Adrenal gland (tissue), 12 donors: ENCODE results near the gene VAC14. TPM values are rescaled to one million over a fixed set of nuclear protein-coding genes. Genes with fewer than 3 reads are reported as not detected.

Experiments used
- DNase-seq, 7 donors: peaks; one replicate each; pipeline ENCODE4 v3.0.0-alpha.2; 2019 to 2020
- H3K27ac ChIP-seq, 5 donors: fragments of 200-600 bp; sonication (generic) in 4 of 5; 1 replicate in 3 of 5; 2 replicates in 2 of 5; pipeline versions ENCODE4 v1.5.1 to v1.8.0; 2016 to 2020; ENCODE audit warnings: mild to moderate bottlenecking in 1 of 5
- H3K27me3 ChIP-seq: fragments of 200-600 bp; 2 replicates; pipeline ENCODE4 v1.8.0; 2021
- H3K36me3 ChIP-seq, 2 donors: fragments of 200-600 bp; replicated peaks in 1 of 2; 1 replicate in 1 of 2; 2 replicates in 1 of 2; pipeline versions ENCODE4 v1.5.1 to v1.8.0; 2018 to 2022
- H3K4me1 ChIP-seq, 2 donors: fragments of 200-600 bp; replicated peaks in 1 of 2; 1 replicate in 1 of 2; 2 replicates in 1 of 2; pipeline versions ENCODE4 v1.5.1 to v1.8.0; 2018 to 2021
- H3K4me3 ChIP-seq, 4 donors: fragments of 200-600 bp; sonication (generic) in 3 of 4; one replicate each; pipeline ENCODE4 v1.5.1; 2016 to 2018
- H3K9me3 ChIP-seq, 3 donors: fragments of 200-600 bp; sonication (generic) in 1 of 3; replicated peaks in 1 of 3; 1 replicate in 2 of 3; 2 replicates in 1 of 3; pipeline versions ENCODE4 v1.5.1 to v1.8.0; 2016 to 2021
- CTCF ChIP-seq, 6 experiments: fragments of 450-650 bp in 4 of 6; fragments of 200-600 bp in 2 of 6; sonication (generic) in 1 of 6; IDR thresholded peaks; 1 replicate in 5 of 6; 2 replicates in 1 of 6; pipeline versions ENCODE4 v1.5.1 to v1.8.0; 2016 to 2021; ENCODE audit warnings: antibody characterized with exemption in 6 of 6, mild to moderate bottlenecking in 2 of 6, moderate library complexity in 1 of 6
- POLR2A ChIP-seq, 2 donors: fragments of 450-650 bp; IDR thresholded peaks; one replicate each; pipeline ENCODE4 v1.6.1; 2017; ENCODE audit warnings: antibody characterized with exemption in 2 of 2, mild to moderate bottlenecking in 2 of 2, moderate library complexity in 1 of 2
- WGBS, 4 donors: extraction: QIAGEN DNeasy Blood & Tissue Kit in 2 of 4; methylation state at CpG; one replicate each; pipeline versions ENCODE4 v1.1.5 to v1.1.7; 2013 to 2017; 5-methylcytosine and 5-hydroxymethylcytosine counted together
- intact Hi-C, 2 donors: fragments of 100-400 bp; cut with DNase I; formaldehyde crosslinking; loops; one replicate each; pipeline versions ENCODE4 v1.14.1 to v1.15.0; 2022 to 2023
- polyA plus RNA-seq, 3 donors: library from polyadenylated mRNA; stranded (reverse); fragments of 200-250 nt in 2 of 3; fragments of 350-450 nt in 1 of 3; fragmentation: Illumina TruSeq in 1 of 3; extraction: RNeasy Lipid Tissue Mini Kit (QIAGEN cat#74804) in 1 of 3; gene quantifications; one replicate each; pipeline ENCODE4 v1.2.3, GENCODE V29; 2013 to 2014
- total RNA-seq, 9 donors: library from RNA; depleted of rRNA in 4 of 9; stranded (reverse); fragments of >200 nt in 4 of 9; fragments of 120-200 nt in 1 of 9; fragmentation: NEBNext Ultra II Directional in 1 of 9; extraction: Animal tissue kit (Norgen Biotek cat#: 25700) in 1 of 9; gene quantifications; one replicate each; pipeline versions ENCODE4 v1.1.0 to v1.2.4, GENCODE V29; 2013 to 2023
- donor health status: healthy with polysubstance abuse.
- donor health status: Bipolar disorder and iron deficiency.
- donor health status: DM: yes; HTN: yes; CAD: no.
- donor health status: DM: no; HTN: no; CAD: no.
- donor health status: DM: no; HTN: no; CAD: no.
- donor health status: DM: yes; HTN: yes; CAD: no.

VAC14 gene
- total and polyA plus RNA-seq, 12 donors, result 24.6 to 74.8 (median 50.1) TPM

DNA sequence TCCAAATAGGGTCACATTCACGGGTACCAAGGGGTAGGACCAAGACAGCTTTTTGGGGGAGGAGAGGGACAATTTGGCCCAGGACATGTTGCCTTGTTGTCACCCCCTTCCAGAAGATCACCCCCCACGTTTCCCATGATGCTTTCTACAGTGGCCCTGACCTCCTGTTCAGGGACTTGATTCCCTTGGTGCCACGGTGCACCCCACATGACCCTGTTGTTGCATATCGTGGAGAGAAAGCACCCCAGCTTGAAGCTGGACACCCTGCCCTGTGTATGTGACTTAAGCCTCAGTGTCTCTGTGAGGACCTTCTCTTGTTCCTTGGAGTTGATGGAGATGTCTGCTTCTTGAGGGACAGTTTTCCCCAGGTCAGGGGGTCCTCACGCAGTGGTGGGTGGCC lies 142.0 kb downstream of the VAC14 start:
- Histone ChIP-seq H3K27ac (no peak overlapping the region), H3K27me3 (no peaks in the 10 kb centered on the region), H3K9me3 (no peaks in the 10 kb centered on the region), H3K4me3 (no peak overlapping the region), H3K36me3 (peaks cover 0 to 22% of the 10 kb centered on the region in 2 donors), H3K4me1 (peaks cover 0 to 4% of the 10 kb centered on the region in 2 donors)
- TF ChIP-seq POLR2A (IDR thresholded peaks at IDR 0.05) (no peak), CTCF (IDR thresholded peaks at IDR 0.05) (no peak)
- intact Hi-C loops, result loop anchor here in 1 of 2 donors (10.0 kb wide), 1 partner anchor 124 kb away; no protein-coding TSS in a partner anchor
- no peak for DNase-seq
- 68 to 75% (median 70%) methylated on average over 5 of the region's 5 CpGs for WGBS, 4 donors

- Histone ChIP-seq H3K9me3 (no peaks in the 10 kb centered on the region), H3K27ac (no peak overlapping the region), H3K36me3 (peaks cover 0 to 13% of the 10 kb centered on the region in 2 donors), H3K27me3 (no peaks in the 10 kb centered on the region), H3K4me3 (no peak overlapping the region), H3K4me1 (peaks cover 0 to 8% of the 10 kb centered on the region in 2 donors)
- WGBS, 4 donors, result 79 to 95% (median 91%) methylated on average over 7 of the region's 7 CpGs
- no peak for DNase-seq
- intact Hi-C loops, result loop anchor here in 1 of 2 donors (10.0 kb wide), 1 partner anchor 123 kb away; no protein-coding TSS in a partner anchor
- TF ChIP-seq CTCF (IDR thresholded peaks at IDR 0.05), result no peak
- no peak for TF ChIP-seq POLR2A (IDR thresholded peaks at IDR 0.05)
Measured at GRCh38 chr16:70657956-70658355, 143.0 kb downstream of the VAC14 start.

DNA sequence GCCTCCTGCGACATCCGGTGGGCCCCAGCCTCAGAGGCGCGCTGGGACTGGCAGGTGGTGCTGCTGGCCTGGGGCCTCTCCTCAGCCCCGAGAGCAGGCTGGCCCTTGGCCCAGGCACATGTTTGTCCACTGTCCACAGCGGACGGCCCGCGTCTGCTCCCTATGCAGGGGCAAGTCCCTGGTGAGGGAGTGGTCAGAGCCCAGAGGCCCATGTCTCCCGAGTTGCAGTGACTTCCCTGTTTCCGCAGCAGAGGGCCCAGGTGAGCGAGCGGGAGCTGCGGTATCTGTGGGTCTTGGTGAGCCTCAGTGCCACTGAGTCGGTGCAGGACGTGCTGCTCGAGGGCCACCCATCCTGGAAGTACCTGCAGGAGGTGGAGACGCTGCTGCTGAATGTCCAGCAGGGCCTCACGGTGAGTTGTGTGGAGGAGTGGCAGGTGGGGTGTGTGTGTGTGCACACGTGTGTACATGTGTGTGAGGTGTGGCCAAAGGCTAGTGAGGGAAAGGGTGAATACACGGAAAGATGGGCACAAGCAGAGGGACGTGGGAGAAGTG lies 144.2 kb downstream of the VAC14 start:
- TF ChIP-seq CTCF (IDR thresholded peaks at IDR 0.05), result no peak
- DNase-seq, result no peak
- H3K27ac ChIP-seq, result no peak overlapping the region
- H3K4me1 ChIP-seq, result peaks cover 0 to 8% of the 10 kb centered on the region in 2 donors
- intact Hi-C loops, result loop anchor here in 1 of 2 donors (10.0 kb wide), 1 partner anchor 122 kb away; no protein-coding TSS in a partner anchor
- peaks cover 0 to 10% of the 10 kb centered on the region in 2 donors for H3K36me3 ChIP-seq
- 80 to 93% (median 83%) methylated on average over 7 to 22 of the region's 22 CpGs for WGBS, 4 donors
- H3K4me3 ChIP-seq, result no peak overlapping the region
- no peaks in the 10 kb centered on the region for H3K9me3 ChIP-seq
- H3K27me3 ChIP-seq, result no peaks in the 10 kb centered on the region

DNA sequence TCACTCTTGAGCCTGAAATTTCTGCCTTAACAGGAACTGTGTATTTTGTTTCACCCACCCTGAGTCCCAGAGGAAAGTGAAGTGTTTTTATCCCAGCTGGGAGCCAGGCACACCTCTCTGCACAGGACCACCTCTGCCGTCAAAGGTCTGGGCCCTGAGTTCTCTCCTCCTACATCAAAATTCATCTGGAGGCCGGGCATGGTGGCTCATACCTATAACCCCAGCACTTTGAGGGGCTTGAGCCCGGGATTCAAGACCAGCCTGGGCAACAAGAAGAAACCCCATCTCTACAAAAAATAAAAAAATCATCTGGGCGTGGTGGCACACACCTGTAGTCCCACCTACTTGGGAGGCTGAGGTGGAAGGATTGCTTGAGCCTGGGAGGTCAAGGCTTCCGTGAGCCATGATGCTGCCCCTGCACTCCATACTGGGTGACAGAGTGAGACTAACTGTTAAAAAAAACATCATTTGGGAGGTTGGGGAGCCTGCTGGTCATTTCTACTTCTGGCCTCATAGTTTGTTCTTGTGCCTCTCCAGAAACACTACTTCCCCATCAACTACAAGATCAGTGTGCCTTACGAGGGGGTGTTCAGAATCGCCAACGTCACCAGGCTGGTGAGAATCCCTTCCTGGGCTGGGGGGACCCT lies 144.8 kb downstream of the VAC14 start:
- WGBS, 4 donors, result 81 to 91% (median 89%) methylated on average over 8 of the region's 8 CpGs
- no peak for TF ChIP-seq POLR2A (IDR thresholded peaks at IDR 0.05)
- TF ChIP-seq CTCF (IDR thresholded peaks at IDR 0.05), result no peak
- Histone ChIP-seq H3K4me1 (peaks cover 0 to 8% of the 10 kb centered on the region in 2 donors), H3K27me3 (no peaks in the 10 kb centered on the region), H3K36me3 (peaks cover 0 to 10% of the 10 kb centered on the region in 2 donors), H3K9me3 (no peaks in the 10 kb centered on the region), H3K4me3 (no peak overlapping the region), H3K27ac (no peak overlapping the region)
- no peak for DNase-seq
- intact Hi-C loops, result loop anchor here in 1 of 2 donors (10.0 kb wide), 1 partner anchor 121 kb away; no protein-coding TSS in a partner anchor
